ENCODE results near the gene CDKN1B. TPM values are rescaled to one million over a fixed set of nuclear protein-coding genes. Genes with fewer than 3 reads are reported as not detected.
A peak's percentile ranks its signal among the peaks of the same experiment; 100 is the strongest.

The CDKN1B gene
- total RNA-seq, 2 experiments from 2014 or later = 352 TPM

- peaks cover 4% of the 10 kb centered on the region for H3K36me3 Mint-ChIP-seq (ENCODE audit: low read depth)
- Histone ChIP-seq H3K27me3 (ENCODE audit: control insufficient read depth in 1 of 2, insufficient read depth in 2 of 2, low read length in 2 of 2) (no peaks in the 10 kb centered on the region), H3K36me3 (ENCODE audit: insufficient read depth, low read length) (no peaks in the 10 kb centered on the region), H3K4me1 (ENCODE audit: insufficient read depth, low read length) (peaks cover 14% of the 10 kb centered on the region), H3K9me3 (ENCODE audit: control insufficient read depth in 1 of 2, insufficient read depth in 1 of 2, low read length in 2 of 2) (no peaks in the 10 kb centered on the region), H3K4me3 (ENCODE audit: low read length) (no peak overlapping the region), H3K27ac (ENCODE audit: low read depth in 1 of 2, low read length in 2 of 2) (no peak overlapping the region)
- H3K4me1 Mint-ChIP-seq (ENCODE audit: low read depth) = peaks cover 56% of the 10 kb centered on the region
- TF ChIP-seq CTCF (IDR thresholded peaks at IDR 0.05) = no peak
- CTCF ChIA-PET = interaction anchor here (4.2 kb wide), 1 partner anchor 15 kb away, joined by 19 read pairs; no protein-coding TSS in a partner anchor
- H3K9me3 Mint-ChIP-seq = no peaks in the 10 kb centered on the region
- no peak for DNase-seq
- no peak for ATAC-seq (ENCODE audit: poor library complexity)
- POLR2A ChIA-PET = interaction anchor here (0.6 to 11.8 kb wide), 5 partner anchors 15 to 283 kb away, joined by 3 to 400 read pairs (median 4); partner anchors contain the start of gene CDKN1B
- intact Hi-C loops (cut with DNase I, micrococcal nuclease) = loop anchor here (5.0 kb wide), 2 partner anchors 137 to 217 kb away; partner anchors contain the start of gene DUSP16 (in 1 of the 2)
- peak overlapping the region; percentile 48 for H3K4me3 Mint-ChIP-seq
- peak overlapping the region; percentile 65 for H3K27ac Mint-ChIP-seq
- no peaks in the 10 kb centered on the region for H3K27me3 Mint-ChIP-seq
Observed at GRCh38 chr12:12699345-12699744, 17.8 kb upstream of the CDKN1B start.

- CTCF ChIA-PET = interaction anchor here (4.2 kb wide), 1 partner anchor 14 kb away, joined by 19 read pairs; no protein-coding TSS in a partner anchor
- no peak for TF ChIP-seq CTCF (IDR thresholded peaks at IDR 0.05)
- Histone ChIP-seq H3K36me3 (ENCODE audit: insufficient read depth, low read length) (no peaks in the 10 kb centered on the region), H3K9me3 (ENCODE audit: control insufficient read depth in 1 of 2, insufficient read depth in 1 of 2, low read length in 2 of 2) (no peaks in the 10 kb centered on the region), H3K4me3 (ENCODE audit: low read length) (no peak overlapping the region), H3K4me1 (ENCODE audit: insufficient read depth, low read length) (peaks cover 21% of the 10 kb centered on the region), H3K27me3 (ENCODE audit: control insufficient read depth in 1 of 2, insufficient read depth in 2 of 2, low read length in 2 of 2) (no peaks in the 10 kb centered on the region), H3K27ac (ENCODE audit: low read depth in 1 of 2, low read length in 2 of 2) (no peak overlapping the region)
- H3K27ac Mint-ChIP-seq = no peak overlapping the region
- H3K4me1 Mint-ChIP-seq (ENCODE audit: low read depth) = peaks cover 64% of the 10 kb centered on the region
- no peaks in the 10 kb centered on the region for H3K27me3 Mint-ChIP-seq
- POLR2A ChIA-PET = interaction anchor here (1.5 to 11.8 kb wide), 3 partner anchors 14 to 36 kb away, joined by 4 to 400 read pairs (median 93); partner anchors contain the start of gene CDKN1B
- H3K36me3 Mint-ChIP-seq (ENCODE audit: low read depth) = peaks cover 4% of the 10 kb centered on the region
- no peak for DNase-seq
- intact Hi-C loops (cut with DNase I, micrococcal nuclease) = no loop called here
- no peak overlapping the region for H3K4me3 Mint-ChIP-seq
- no peaks in the 10 kb centered on the region for H3K9me3 Mint-ChIP-seq
- ATAC-seq (ENCODE audit: poor library complexity) = no peak
Observed at GRCh38 chr12:12700254-12700653, 16.9 kb upstream of the CDKN1B start.

- H3K36me3 ChIP-seq (ENCODE audit: insufficient read depth, low read length) = no peaks in the 10 kb centered on the region
- no peak overlapping the region for H3K4me3 ChIP-seq (ENCODE audit: low read length)
- DNase-seq = no peak
- Mint-ChIP-seq H3K4me3 (no peak overlapping the region), H3K9me3 (no peaks in the 10 kb centered on the region), H3K4me1 (ENCODE audit: low read depth) (peaks cover 55% of the 10 kb centered on the region), H3K27ac (no peak overlapping the region), H3K36me3 (ENCODE audit: low read depth) (peaks cover 4% of the 10 kb centered on the region), H3K27me3 (no peaks in the 10 kb centered on the region)
- no peaks in the 10 kb centered on the region for H3K27me3 ChIP-seq (ENCODE audit: control insufficient read depth in 1 of 2, insufficient read depth in 2 of 2, low read length in 2 of 2)
- no peak for ATAC-seq (ENCODE audit: poor library complexity)
- H3K27ac ChIP-seq (ENCODE audit: low read depth in 1 of 2, low read length in 2 of 2) = no peak overlapping the region
- ChIA-PET POLR2A (interaction anchor here (1.0 to 11.8 kb wide), 3 partner anchors 13 to 88 kb away, joined by 4 to 400 read pairs (median 93); partner anchors contain the start of gene CDKN1B), CTCF (interaction anchor here (0.9 kb wide), 1 partner anchor 36 kb away, joined by 3 read pairs; no protein-coding TSS in a partner anchor)
- no peaks in the 10 kb centered on the region for H3K9me3 ChIP-seq (ENCODE audit: control insufficient read depth in 1 of 2, insufficient read depth in 1 of 2, low read length in 2 of 2)
- intact Hi-C loops (cut with DNase I, micrococcal nuclease) = no loop called here
- peaks cover 26% of the 10 kb centered on the region for H3K4me1 ChIP-seq (ENCODE audit: insufficient read depth, low read length)
- no peak for TF ChIP-seq CTCF (IDR thresholded peaks at IDR 0.05)
Observed at GRCh38 chr12:12701457-12701856, 15.7 kb upstream of the CDKN1B start.

All from CD4-positive, alpha-beta T cell (primary cell).